HG02885 (cell line): ENCODE results near the gene GEMIN5.
"Not testable (repeated sequence)": the region's sequence is repeated elsewhere in the genome, so short reads cannot be mapped to it uniquely, and the experiment has no call there.

Source experiments
- ATAC-seq: cut with Tn5 transposase; IDR thresholded peaks from one replicate; pipeline ENCODE4 v1.9.1; 2021; ENCODE audit warnings: mild to moderate bottlenecking; ENCODE audit not compliant: unreplicated experiment, poor library complexity

Gene GEMIN5

GRCh38 chr5:154937718-154938466, at the start of gene GEMIN5:
GEMIN5 (minus strand) TSS chr5:154938211; CDS start chr5:154938133, 78 bp downstream.
- ATAC-seq = peak; percentile 85

GRCh38 chr5:154986151-154986550, 48.1 kb upstream of the GEMIN5 start:
- no peak for ATAC-seq

- no peak for ATAC-seq
These were observed 47.0 kb upstream of the GEMIN5 start for GRCh38 chr5:154984946-154985516.

- ATAC-seq = not testable (repeated sequence)
These were observed 40.3 kb upstream of the GEMIN5 start for GRCh38 chr5:154978294-154978693.

GRCh38 chr5:154977409-154977808, 39.4 kb upstream of the GEMIN5 start:
- ATAC-seq = peak; percentile 70

GRCh38 chr5:154976082-154976481, 38.1 kb upstream of the GEMIN5 start:
- not testable (repeated sequence) for ATAC-seq

- no peak for ATAC-seq
These were observed 34.6 kb upstream of the GEMIN5 start for GRCh38 chr5:154972476-154973080.

- no peak for ATAC-seq
These were observed 33.5 kb upstream of the GEMIN5 start for GRCh38 chr5:154971501-154971900.

GRCh38 chr5:154970759-154971158, 32.7 kb upstream of the GEMIN5 start:
- no peak for ATAC-seq

- no peak for ATAC-seq
These were observed 30.9 kb upstream of the GEMIN5 start for GRCh38 chr5:154968953-154969352.

- no peak for ATAC-seq
These were observed 29.5 kb upstream of the GEMIN5 start for GRCh38 chr5:154967421-154968024.

- ATAC-seq = no peak
These were observed 28.9 kb upstream of the GEMIN5 start for GRCh38 chr5:154966874-154967273.

- no peak for ATAC-seq
These were observed 28.2 kb upstream of the GEMIN5 start for GRCh38 chr5:154966081-154966841.

GRCh38 chr5:154962494-154962893, 24.5 kb upstream of the GEMIN5 start:
- ATAC-seq = peak; percentile 97

- ATAC-seq = no peak
These were observed 18.7 kb upstream of the GEMIN5 start for GRCh38 chr5:154956712-154957111.

- no peak for ATAC-seq
These were observed 11.8 kb upstream of the GEMIN5 start for GRCh38 chr5:154949781-154950180.

- ATAC-seq = no peak
These were observed 10.3 kb upstream of the GEMIN5 start for GRCh38 chr5:154948313-154948712.

GRCh38 chr5:154947778-154948177, 9.8 kb upstream of the GEMIN5 start:
- no peak for ATAC-seq

- no peak for ATAC-seq
These were observed 7.8 kb upstream of the GEMIN5 start for GRCh38 chr5:154945695-154946301.

GRCh38 chr5:154944716-154945115, 6.7 kb upstream of the GEMIN5 start:
- ATAC-seq = no peak
